GM18502 (cell line): ENCODE data around the gene ZDHHC17.

Source experiments
- ATAC-seq: cut with Tn5 transposase; IDR thresholded peaks from one replicate; pipeline ENCODE4 v1.9.1; 2021; ENCODE audit warnings: mild to moderate bottlenecking; ENCODE audit not compliant: unreplicated experiment, poor library complexity

ZDHHC17 gene

DNA sequence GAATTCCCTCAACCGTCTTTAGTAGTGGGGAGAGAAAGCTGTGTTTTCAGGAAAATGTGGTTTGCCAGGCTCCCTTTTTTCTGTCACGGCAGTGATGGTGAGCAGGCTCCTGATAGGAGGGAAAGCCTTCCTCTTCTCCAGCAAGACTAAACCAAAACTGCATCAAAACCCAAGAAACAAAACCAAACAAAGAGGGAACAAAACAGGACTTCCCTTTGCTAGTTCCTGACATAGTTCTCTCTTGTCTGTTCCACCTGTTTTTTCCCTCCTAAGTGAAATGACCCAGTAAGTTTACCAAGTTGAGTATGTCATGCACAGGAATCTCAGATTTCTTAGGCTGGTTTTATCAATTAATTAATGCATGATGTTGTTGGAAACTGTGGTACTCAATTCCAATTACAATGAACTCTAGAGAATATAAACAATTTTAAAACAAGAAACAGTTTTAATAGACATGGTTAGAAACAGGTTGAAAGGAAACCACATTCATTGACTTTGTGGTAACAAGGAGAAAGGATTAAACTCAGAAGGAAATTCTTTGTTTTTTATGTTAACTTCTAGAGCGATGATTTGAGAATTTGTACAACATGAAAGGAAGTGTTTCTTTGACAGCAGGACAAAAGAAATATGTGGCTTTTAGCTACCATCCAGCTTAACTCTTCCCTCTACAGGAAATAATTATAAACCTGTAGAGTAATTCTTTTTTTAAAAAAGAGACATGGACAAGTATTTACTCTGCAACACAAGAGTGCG, 137.9 kb downstream of the ZDHHC17 start:
- ATAC-seq, result no peak
